NB4 (cell line): Measurements from ENCODE around the gene ASB16.

Experiments used
- CTCF ChIP-seq: IDR thresholded peaks from one replicate; pipeline ENCODE4 v1.5.1; 2012; ENCODE audit warnings: low read depth, low read length
- POLR2A ChIP-seq: IDR thresholded peaks from 2 replicates; pipeline ENCODE4 v1.6.1; 2011; ENCODE audit warnings: mild to moderate bottlenecking; ENCODE audit not compliant: insufficient read length; ENCODE audit errors: extremely low read depth

- no peak for TF ChIP-seq CTCF
- TF ChIP-seq POLR2A: no peak
Observed at GRCh38 chr17:44197107-44197506, 26.6 kb downstream of the ASB16 start.
